Loucy (cell line): ENCODE results near the gene ZFYVE21.

ENCODE experiments used
- H2AFZ ChIP-seq: fragments of 200-600 bp; sonication (generic); 2 replicates; pipeline ENCODE4 v1.6.0; 2016; ENCODE audit warnings: antibody characterized with exemption, mild to moderate bottlenecking, low read length, moderate library complexity
- H3F3A ChIP-seq: fragments of 200-600 bp; 2 replicates; pipeline ENCODE4 v1.6.0; 2016; ENCODE audit warnings: antibody characterized with exemption, low read depth, mild to moderate bottlenecking
- H3K27me3 ChIP-seq: fragments of 200-600 bp; sonication (generic); 2 replicates; pipeline ENCODE4 v1.6.1; 2014; ENCODE audit warnings: low read length, mild to moderate bottlenecking; ENCODE audit not compliant: insufficient read depth, poor library complexity, severe bottlenecking
- H3K36me3 ChIP-seq: fragments of 200-600 bp; sonication (generic); 2 replicates; pipeline ENCODE4 v1.6.1; 2016; ENCODE audit warnings: low read length; ENCODE audit not compliant: insufficient read depth
- H3K4me1 ChIP-seq: fragments of 200-600 bp; sonication (generic); 2 replicates; pipeline ENCODE4 v1.5.1; 2014; ENCODE audit warnings: low read length, mild to moderate bottlenecking; ENCODE audit not compliant: insufficient read depth, poor library complexity, severe bottlenecking
- H3K4me2 ChIP-seq: fragments of 200-600 bp; sonication (generic); 2 replicates; pipeline ENCODE4 v1.6.0; 2014; ENCODE audit warnings: antibody characterized with exemption, low read length, low read depth, mild to moderate bottlenecking; ENCODE audit not compliant: poor library complexity, severe bottlenecking
- H3K4me3 ChIP-seq: fragments of 200-600 bp; sonication (generic); 2 replicates; pipeline ENCODE4 v1.5.1; 2014; ENCODE audit warnings: low read length, mild to moderate bottlenecking, mixed read lengths; ENCODE audit not compliant: poor library complexity, severe bottlenecking
- H3K79me2 ChIP-seq: fragments of 200-600 bp; sonication (generic); 2 replicates; pipeline ENCODE4 v1.6.1; 2014; ENCODE audit warnings: low read length; ENCODE audit not compliant: insufficient read depth
- H3K9ac ChIP-seq: fragments of 200-600 bp; sonication (generic); 2 replicates; pipeline ENCODE4 v1.6.0; 2014; ENCODE audit warnings: mild to moderate bottlenecking, low read depth, low read length, moderate library complexity; ENCODE audit not compliant: poor library complexity, severe bottlenecking
- H3K9me2 ChIP-seq: fragments of 200-600 bp; sonication (generic); replicated peaks from 2 replicates; pipeline ENCODE4 v1.6.1; 2016; ENCODE audit warnings: low read depth, low read length, mixed read lengths
- H3K9me3 ChIP-seq: fragments of 200-600 bp; sonication (generic); 2 replicates; pipeline ENCODE4 v1.6.1; 2014; ENCODE audit warnings: mild to moderate bottlenecking, antibody characterized with exemption, low read length, low read depth; ENCODE audit not compliant: insufficient read depth
- H4K20me1 ChIP-seq: fragments of 200-600 bp; sonication (generic); 2 replicates; pipeline ENCODE4 v1.6.0; 2014; ENCODE audit warnings: antibody characterized with exemption, low read length, mild to moderate bottlenecking; ENCODE audit not compliant: insufficient read depth, poor library complexity, severe bottlenecking
- EZH2phosphoT487 ChIP-seq: fragments of 200-600 bp; IDR thresholded peaks from 2 replicates; pipeline ENCODE4 v1.6.1; 2018; ENCODE audit warnings: antibody characterized with exemption, mild to moderate bottlenecking, moderate library complexity, borderline replicate concordance
- TF ChIP-seq, protein P1 (sequence below): fragments of 200-600 bp; sonication (generic); conservative IDR thresholded peaks from 2 replicates; pipeline ENCODE4 v1.5.1; 2014; ENCODE audit warnings: mild to moderate bottlenecking, antibody characterized with exemption, low read length

ZFYVE21 gene

GRCh38 chr14:103732868-103733620 is 17.4 kb downstream of the ZFYVE21 start:
- H3K9me2 ChIP-seq = no peaks in the 10 kb centered on the region
- no peak overlapping the region for H3K4me2 ChIP-seq
- H3K27me3 ChIP-seq = no peaks in the 10 kb centered on the region
- no peaks in the 10 kb centered on the region for H3K79me2 ChIP-seq
- no peaks in the 10 kb centered on the region for H3F3A ChIP-seq
- H3K9me3 ChIP-seq = no peaks in the 10 kb centered on the region
- H2AFZ ChIP-seq = no peak overlapping the region
- H4K20me1 ChIP-seq = no peaks in the 10 kb centered on the region
- H3K4me3 ChIP-seq = no peak overlapping the region
- no peaks in the 10 kb centered on the region for H3K4me1 ChIP-seq
- no peak overlapping the region for H3K9ac ChIP-seq
- H3K36me3 ChIP-seq = peaks cover 15% of the 10 kb centered on the region; the same call in 1 of the 2 replicates
- TF ChIP-seq, protein P1, sequence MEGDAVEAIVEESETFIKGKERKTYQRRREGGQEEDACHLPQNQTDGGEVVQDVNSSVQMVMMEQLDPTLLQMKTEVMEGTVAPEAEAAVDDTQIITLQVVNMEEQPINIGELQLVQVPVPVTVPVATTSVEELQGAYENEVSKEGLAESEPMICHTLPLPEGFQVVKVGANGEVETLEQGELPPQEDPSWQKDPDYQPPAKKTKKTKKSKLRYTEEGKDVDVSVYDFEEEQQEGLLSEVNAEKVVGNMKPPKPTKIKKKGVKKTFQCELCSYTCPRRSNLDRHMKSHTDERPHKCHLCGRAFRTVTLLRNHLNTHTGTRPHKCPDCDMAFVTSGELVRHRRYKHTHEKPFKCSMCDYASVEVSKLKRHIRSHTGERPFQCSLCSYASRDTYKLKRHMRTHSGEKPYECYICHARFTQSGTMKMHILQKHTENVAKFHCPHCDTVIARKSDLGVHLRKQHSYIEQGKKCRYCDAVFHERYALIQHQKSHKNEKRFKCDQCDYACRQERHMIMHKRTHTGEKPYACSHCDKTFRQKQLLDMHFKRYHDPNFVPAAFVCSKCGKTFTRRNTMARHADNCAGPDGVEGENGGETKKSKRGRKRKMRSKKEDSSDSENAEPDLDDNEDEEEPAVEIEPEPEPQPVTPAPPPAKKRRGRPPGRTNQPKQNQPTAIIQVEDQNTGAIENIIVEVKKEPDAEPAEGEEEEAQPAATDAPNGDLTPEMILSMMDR = no peak
- no peak for TF ChIP-seq EZH2phosphoT487

DNA sequence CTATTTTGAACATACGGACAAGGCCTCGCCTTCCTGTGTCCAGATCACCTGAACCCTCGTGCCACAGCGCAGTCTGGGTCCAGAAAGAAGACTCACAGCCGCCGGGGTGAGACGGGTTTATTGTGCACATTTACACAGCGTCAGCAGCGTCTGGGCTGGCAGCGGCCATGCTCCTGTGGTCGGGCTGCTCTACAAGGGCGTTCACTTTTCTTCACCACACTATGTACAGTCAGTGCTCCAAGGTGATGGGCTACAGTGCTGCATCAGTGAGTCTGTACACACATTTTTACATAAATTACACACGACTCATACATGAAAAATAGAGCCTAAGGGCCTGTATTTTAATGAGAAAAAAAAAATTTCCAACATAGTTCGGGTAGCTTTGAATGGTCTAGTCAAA is 18.0 kb downstream of the ZFYVE21 start:
- no peaks in the 10 kb centered on the region for H3F3A ChIP-seq
- H3K4me1 ChIP-seq = no peaks in the 10 kb centered on the region
- H3K79me2 ChIP-seq = no peaks in the 10 kb centered on the region
- H2AFZ ChIP-seq = no peak overlapping the region
- H3K4me2 ChIP-seq = no peak overlapping the region
- H4K20me1 ChIP-seq = no peaks in the 10 kb centered on the region
- no peak overlapping the region for H3K9ac ChIP-seq
- TF ChIP-seq, protein P1 = no peak
- TF ChIP-seq EZH2phosphoT487 = no peak
- H3K9me2 ChIP-seq = no peaks in the 10 kb centered on the region
- H3K4me3 ChIP-seq = no peak overlapping the region
- no peaks in the 10 kb centered on the region for H3K9me3 ChIP-seq
- H3K36me3 ChIP-seq = peaks cover 15% of the 10 kb centered on the region; the same call in 1 of the 2 replicates
- no peaks in the 10 kb centered on the region for H3K27me3 ChIP-seq

DNA sequence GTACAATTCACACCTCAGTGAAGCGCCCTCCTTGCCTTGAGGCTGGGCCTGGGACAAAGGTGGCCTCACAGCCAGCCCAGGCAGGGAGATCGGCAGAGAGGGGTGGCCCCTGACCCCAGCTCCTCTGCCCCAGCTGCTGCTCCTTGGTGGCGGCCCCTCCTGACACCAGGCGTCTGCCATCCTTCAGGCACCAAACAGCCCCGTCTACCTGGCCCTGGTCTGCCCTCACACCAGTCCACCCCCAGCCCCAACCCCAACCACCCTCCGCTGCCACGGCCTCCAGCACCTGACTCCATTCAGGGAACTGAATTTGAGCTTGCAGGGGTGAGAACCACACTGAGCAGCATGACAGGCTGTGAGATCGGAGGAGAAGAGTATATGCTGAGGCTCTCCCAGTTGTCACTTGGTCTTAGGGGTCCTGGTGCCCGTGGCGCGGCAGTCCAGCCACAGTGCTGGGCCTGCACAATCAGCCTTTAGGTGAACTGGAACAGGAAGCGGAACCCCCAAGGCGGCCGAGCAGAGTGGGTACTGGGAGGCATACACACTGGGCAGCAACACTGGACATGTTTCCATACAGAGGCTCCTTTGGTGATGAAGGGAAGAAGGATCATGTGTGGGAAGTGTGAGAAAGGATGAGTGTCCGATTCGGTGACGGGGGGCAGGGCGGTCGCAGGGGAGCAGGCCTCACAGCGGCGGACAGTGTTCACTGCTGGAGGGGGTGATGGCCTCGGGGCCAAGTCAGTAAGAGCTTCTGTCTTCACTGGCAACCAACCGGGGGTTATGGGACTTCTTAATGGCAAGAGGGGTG is 18.7 kb downstream of the ZFYVE21 start:
- TF ChIP-seq, protein P1 = no peak
- TF ChIP-seq EZH2phosphoT487 = no peak
- Histone ChIP-seq H3F3A (no peaks in the 10 kb centered on the region), H3K4me1 (no peaks in the 10 kb centered on the region), H3K27me3 (no peaks in the 10 kb centered on the region), H4K20me1 (no peaks in the 10 kb centered on the region), H3K9ac (no peak overlapping the region), H3K79me2 (no peaks in the 10 kb centered on the region), H3K36me3 (peaks cover 12% of the 10 kb centered on the region; the same call in 1 of the 2 replicates), H3K9me2 (no peaks in the 10 kb centered on the region), H3K4me2 (no peak overlapping the region), H3K9me3 (no peaks in the 10 kb centered on the region), H2AFZ (no peak overlapping the region), H3K4me3 (no peak overlapping the region)
